ENCODE data around the gene LIMS2. TPM values are rescaled to one million over a fixed set of nuclear protein-coding genes. Genes with fewer than 3 reads are reported as not detected.
A peak's percentile ranks its signal among the peaks of the same experiment; 100 is the strongest.

Gene LIMS2
- total RNA-seq, 1 experiment from 2014 or later: 0.51 TPM

DNA sequence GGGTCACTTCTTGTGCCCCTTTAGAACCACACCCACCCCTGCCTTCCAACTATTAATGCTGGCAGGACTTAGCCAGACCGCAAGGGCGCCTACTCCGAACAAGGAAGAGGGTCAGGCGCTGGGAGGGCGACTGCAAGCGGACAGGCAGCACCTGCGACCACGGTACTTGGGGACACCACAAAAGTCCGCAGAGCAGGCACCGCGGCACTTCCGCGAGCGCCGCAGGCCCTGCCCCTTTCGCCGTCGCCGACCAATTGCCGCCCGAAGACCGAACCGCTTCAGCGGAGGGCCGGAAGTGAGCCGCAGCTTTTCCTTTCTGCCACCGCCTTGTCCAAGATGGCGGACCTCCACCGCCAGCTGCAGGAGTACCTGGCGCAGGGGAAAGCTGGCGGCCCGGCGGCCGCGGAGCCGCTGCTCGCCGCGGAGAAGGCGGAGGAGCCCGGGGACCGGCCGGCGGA lies 25.9 kb upstream of the LIMS2 start, which contains the start of gene SFT2D3:
TSS of gene SFT2D3 (plus strand) at position 305 of the 458 bp plus-strand sequence. CDS start at position 337, 32 bp downstream.
- peak; percentile 94 for DNase-seq (ENCODE audit: low read depth)

DNA sequence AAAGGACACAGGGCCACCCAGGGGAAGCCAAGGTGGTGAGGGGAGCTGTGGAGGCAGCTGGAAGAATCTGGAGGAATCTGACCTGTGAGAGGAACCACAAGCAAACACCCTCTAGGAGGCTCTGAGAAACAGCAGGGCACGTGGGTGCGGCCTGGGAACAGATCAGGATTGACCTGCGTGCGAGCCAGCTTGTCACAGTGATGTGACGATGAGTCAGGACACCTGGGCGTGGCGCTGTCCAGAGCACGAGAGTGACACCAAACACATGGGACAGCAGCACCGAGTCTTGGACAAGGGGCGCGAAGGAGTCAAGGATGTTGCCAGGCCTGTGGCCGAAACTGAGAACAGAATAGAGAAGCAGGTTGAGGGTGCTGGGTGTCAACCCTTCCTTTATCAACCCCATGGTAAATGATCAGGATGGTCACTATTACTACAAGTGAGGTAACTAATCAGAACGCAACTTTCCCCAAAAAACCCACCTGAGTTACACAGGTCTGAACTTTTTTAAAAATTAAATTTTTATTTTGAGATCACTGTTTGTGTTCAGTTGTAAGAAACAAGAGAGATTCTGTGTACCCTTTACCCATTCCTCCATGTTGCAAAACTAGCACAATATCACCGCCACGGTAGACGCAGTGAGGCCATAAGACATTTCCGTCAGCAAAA lies 25.3 kb upstream of the LIMS2 start:
- peak; percentile 37 for DNase-seq (ENCODE audit: low read depth)

DNA sequence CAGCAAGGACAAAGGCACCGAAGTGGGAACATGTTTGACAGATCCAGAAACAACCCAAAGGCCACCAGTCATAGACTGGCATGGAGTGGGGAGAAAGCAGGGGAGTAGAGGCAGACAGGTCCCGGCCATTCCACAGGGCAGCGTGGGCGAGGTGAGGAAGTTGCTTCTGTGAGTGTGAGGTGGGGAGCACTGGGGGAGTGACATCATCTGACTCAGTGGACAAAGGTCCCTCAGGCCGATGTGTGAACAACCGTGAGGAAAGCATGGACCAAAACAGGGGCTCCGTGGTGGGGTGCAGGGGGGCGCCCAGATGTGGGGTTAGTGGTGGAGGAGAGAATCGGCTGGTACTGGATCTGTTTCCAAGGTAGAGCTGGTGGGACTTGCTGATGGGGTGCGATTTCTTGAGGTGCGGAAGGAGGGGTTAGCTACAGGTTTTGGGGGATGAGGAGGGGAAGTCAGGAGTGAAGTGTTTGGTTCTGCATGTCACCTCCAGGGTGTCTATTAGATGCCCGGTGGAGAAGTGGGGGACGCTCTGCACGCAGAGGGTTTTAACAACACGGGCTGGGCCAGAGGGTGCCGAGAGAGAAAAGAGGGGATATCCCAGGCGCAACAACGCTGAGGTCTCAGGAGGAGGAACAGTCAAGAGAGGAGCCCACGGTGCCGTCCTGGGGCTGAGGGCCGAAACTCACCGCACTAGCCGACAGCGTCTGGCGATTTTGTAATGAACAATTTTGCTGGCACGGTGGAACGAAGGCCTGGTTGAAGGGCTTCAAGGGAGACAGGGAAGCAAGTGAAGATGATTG lies 23.4 kb upstream of the LIMS2 start:
- no peak for DNase-seq (ENCODE audit: low read depth)

DNA sequence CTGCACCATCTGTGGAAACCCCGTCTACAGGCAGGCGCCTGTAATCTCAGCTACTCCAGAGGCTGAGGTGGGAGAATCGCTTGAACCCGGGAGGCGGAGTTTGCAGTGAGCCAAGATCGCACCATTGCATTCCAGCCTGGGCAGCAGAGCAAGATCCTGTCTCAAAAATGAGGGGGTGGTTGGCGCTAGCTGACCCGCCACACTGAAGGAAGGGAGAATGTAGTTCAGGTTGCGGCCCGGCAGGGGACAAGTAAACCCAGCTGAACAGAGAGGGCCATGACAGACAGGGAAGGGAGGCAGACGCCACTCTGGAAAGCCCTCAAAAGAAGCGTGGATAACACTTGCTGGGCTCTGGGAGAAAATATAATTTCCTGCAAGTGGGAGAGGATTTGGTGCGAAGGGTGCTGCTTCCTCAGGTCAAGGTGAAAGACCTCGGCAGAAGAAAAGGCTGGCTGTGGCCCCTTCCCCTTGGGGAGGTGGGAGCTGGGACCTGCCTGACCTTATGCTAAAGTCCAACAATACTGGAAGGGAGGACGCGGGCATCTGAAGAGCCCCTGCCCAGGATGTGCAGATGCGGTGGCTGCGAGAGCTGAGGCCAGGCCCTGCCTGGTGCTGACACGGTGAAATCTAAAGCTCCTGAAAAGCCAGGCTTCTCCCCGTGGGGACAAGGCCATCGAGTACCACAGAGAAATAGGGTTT lies 22.3 kb upstream of the LIMS2 start:
- DNase-seq (ENCODE audit: low read depth): no peak

DNA sequence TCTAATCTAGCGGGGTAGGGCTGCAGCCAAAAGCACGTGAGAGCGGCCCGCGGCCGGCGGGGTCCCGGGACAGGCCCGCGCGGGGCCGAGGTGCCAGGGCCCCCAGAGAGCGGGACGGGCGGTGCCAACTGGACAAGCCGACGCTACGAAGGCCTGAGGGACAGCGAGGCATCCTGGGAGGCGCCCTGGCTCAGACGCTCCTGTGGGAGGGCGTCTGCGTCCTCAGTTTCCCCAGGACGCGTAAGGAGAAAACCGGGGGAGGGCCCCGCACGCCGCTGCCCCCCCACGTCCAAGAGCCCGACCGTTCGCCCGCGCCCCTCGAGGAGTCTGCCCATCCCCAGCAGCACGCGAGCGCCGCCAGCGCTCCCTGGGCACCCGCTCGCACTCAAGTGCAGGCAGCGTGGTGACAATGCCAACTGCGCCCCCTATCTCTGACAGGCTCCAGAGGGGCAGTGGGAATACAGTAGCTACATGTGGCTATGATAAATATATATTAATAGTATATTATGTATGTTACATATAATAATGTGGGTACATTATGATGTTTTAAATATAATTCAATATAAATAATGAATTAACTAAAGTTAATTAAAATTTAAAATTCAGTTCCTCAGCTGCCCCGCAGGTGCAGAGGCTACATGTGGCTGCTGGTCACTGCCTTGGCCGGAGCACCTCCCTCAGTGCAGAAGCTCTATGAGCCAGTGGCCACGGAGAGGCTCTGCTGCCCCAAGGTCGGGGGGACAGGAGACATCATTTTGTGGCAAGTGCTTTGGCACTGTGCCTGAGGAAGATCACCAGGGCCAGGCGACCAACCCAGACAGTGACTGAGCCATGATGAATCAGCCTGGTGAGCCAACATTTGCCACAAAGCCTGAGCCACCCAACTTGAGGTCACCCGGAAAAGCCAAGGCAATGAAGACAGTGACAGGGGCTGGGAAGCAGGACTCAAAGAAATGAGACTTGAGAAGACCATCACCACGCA lies 20.5 kb upstream of the LIMS2 start:
- peak; percentile 70 for DNase-seq (ENCODE audit: low read depth)

DNA sequence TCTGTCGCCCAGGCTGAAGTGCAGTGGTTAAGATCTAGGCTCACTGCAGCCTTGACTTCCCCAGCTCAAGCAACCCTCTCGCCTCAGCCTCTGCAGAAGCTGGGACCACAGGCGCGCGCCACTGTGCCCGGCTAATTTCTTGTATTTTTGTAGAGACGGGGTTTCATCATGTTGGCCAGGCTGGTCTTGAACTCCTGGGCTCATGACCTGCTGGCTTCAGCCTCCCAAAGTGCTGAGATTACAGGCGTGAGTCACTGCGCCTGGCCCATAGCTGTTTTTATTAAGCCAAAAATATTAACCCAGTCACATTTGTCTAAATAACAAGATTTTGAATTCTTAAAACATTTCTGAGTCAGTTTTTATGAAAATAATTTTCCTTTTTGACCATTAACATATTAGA lies 19.7 kb upstream of the LIMS2 start:
- DNase-seq (ENCODE audit: low read depth): no peak

DNA sequence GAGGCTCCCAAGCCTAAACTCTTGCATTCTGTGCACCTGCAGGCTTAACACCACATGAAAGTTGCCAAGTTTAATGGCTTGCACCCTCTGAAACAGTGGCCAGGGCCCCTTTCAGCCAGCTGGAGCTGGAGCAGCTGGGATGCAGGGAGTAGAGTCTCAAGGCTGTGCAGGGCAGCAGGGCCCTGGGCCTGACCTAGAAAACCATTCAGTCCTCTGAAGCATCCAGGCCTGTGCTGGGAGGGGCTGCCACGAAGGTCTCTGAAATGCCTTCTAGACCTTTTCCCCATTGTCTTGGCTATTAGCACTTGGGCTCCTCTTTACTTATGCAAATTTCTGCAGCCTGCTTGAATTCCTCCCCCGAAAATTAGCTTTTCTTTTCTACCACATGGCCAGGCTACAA lies 15.4 kb upstream of the LIMS2 start:
- DNase-seq (ENCODE audit: low read depth): no peak

DNA sequence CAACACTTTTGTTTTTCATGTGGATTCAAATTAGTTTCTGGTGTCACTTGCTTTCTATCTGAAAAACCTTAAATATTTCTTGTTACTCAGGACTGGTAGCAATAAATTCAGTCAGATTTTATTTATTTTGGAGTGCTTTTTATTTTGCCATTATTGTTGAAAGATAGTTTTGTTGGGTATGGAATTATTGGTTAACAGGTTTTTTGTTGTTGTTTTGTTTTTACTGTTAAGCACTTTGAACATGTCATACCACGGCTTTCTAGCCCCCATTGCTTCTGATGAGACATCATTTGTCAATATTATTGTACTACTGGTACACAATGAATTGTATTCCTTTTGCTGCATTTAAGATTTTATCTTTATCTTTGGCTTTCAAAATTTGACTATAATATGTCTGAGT lies 13.1 kb upstream of the LIMS2 start:
- no peak for DNase-seq (ENCODE audit: low read depth)

DNA sequence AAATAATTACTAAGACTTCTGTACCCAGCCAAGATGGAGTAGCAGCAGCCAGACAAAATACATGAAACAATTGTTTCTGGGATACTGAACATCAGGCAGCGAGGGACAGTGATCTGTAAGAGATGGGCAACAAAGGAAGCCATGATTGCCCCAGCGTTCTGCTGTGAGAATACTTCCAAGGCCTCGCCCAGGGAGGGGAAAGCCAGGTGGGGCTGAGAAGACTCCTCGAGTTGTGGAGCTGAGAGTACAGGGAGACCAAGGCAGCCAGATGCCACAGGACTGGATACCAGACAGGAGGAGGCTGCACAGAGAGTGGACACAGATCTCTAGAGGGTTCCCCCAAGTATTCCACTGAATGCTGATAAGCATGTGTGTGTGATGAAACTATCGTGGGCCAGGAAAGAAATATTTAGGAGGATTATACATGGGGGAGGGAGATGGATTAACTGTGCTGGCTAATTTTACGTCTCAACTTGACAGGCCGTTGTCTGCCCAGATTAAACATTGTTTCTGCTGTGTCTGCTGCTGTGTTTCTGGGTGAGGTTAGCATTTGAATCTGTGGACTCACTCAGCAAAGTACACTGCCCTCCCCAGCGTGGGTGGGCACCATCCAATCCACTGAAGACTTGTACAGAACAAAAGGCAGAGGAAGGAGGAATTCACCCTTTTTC lies 10.2 kb upstream of the LIMS2 start:
- no peak for DNase-seq (ENCODE audit: low read depth)

DNA sequence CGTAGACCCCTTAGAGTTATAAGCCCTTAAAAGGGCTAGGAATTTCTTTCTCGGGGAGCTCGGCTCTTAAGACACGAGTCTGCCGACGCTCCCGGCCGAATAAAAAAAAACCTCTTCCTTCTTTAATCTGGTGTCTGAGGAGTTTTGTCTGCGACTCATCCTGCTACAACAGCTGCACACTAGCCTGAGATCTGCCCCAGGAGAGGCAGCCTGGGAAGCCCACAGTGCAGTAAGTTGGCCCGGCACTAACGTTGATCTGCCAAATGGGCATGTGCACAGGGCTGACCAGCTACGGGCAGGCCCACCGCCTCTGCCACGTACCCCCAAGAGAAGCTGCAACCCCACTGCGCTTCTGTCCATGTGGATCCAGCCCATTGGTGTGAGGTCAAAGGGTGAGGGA lies 8.4 kb upstream of the LIMS2 start:
- peak; percentile 35 for DNase-seq (ENCODE audit: low read depth)

DNA sequence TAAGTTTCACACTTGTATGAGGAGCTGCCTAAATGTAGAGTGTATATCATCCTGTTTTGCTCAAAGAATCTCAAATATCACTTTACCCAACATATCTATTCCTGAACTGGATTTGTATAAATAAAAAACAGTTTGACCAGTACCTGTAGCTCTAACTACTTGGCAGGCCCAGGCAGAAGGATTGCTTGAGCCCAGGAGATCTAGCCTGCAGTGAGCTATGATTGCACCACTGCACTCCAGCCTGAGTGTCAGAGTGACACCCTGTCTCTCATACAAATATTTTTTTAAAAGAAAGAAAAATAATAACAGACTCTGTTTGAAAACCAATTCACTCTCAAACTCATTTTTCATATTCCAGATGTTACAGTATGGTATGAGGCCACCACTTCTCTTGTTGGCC lies 7.7 kb upstream of the LIMS2 start:
- DNase-seq (ENCODE audit: low read depth): no peak

DNA sequence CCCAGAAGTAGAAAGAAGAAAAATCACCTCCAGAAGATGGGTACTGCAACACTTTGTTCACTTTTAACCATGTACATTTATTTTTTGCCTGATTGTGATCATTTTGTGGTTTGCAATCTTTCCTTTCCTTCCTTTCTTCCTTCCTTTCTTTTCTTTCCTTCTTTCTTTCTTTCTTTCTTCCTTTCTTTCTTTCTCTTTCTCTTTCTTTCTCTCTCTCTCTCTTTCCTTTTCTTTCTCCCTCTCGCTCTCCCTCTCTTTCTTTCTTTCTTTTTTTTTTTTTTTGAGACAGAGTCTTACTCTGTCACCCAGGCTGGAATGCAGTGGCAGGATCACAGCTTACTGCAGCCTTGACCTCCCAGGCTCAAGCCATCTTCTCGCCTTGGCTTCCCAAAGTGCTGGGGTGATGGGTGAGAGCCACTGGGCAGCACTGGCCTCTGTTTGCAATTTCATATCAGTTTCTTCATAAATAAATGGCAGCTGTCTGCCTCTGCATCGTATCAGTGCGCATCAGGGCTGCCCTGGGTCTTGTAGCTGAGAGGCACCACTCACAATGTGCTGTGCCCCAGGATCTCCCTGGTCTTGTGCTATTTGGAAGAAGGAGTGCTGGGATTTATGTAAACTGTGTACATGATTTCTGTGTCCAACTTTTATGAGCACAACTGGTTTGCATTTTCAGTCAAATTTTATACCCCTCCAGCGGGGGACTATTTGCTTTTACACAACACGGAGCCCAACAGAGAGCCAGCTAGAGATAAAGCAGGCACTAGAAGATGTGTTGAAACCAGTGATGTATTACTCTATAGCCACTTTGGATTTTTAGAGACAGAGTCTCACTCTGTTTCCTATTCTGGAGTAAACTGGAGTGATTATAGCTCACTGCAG lies 6.9 kb upstream of the LIMS2 start:
- no peak for DNase-seq (ENCODE audit: low read depth)

DNA sequence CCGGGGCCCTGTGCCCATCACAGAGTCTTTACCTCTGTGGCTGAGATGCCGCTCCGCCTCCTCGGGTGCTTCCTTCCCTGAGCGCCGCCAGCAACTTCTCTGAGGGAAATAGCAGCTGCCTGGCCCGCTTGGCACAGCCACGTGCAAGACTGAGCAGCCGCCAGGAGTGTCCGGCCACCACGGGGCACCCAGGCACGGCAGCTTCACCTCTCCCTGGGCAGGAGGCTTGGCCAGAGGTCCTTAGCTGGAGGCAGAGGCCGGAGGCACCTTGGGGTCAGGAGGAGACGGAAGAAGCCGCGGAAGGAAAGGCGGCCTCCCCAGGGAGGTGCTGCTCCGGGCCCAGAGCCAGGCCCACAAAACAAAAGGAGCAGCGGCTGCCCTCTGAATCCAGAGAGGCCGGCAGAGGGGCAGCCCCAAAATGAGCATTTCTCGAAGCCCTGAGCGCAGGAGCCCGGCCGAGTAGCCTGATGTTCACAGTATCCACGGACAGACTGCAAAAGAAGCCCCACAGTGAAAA lies 6.0 kb upstream of the LIMS2 start:
- DNase-seq (ENCODE audit: low read depth): no peak

DNA sequence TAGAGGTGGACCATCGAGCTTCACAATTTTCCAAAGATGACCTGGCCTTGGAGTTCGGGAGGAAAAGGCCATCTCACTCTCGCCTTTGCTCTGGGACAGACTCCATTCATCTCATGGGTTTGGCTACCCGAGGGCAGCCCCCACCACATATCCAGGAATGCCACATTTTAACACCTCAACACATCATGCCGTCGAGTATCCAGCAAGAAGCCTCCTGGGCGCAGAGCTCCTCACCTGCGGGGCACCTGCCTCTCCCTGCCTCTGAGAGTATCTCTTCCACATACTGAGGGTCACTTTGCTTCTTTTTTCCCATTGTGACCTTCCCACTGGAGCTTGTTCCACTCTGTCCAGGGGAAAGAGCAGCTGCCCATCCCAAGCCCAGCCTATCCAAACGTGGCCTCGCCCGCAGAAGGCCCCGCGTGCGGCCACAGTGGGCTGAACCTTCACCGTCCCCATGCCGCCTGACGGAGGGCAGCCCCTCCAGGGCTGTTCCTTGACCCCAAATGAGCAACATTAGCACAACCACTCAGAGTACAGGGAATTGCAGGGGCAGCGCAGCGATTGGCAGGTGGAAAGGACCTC lies 5.5 kb upstream of the LIMS2 start:
- no peak for DNase-seq (ENCODE audit: low read depth)

DNA sequence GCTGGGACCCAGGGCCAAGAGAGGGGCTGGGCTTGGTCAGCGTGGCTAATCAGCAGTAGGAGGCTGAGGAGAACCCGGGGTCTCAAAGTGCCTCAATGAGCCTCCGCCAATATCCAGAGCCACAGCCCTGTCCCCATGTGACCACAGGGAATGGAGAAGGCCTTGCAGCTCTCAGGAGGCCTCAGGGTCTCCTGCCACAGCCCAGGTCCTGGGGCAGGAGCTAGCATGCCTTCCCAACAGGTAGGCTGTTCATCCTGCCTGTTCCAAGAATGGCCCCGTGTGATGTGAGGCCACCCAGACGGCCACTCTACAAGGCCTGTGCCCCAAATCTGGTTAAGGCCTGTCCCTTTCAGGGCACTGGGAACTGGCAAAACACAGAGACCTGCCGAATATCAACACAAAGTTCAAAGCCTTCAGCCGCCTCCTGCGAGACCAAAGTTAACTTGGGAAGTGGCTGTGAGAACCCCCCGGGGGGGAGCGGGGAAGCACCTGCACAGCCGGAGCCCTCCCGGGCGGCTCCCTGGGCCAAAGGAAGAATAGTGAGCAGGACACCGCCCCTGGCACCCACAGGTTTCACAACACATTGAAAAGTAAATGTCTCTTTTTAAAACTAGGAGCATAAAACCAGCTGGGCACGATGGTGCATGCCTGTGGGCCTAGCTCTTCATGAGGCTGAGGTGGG lies 4.5 kb upstream of the LIMS2 start:
- no peak for DNase-seq (ENCODE audit: low read depth)

DNA sequence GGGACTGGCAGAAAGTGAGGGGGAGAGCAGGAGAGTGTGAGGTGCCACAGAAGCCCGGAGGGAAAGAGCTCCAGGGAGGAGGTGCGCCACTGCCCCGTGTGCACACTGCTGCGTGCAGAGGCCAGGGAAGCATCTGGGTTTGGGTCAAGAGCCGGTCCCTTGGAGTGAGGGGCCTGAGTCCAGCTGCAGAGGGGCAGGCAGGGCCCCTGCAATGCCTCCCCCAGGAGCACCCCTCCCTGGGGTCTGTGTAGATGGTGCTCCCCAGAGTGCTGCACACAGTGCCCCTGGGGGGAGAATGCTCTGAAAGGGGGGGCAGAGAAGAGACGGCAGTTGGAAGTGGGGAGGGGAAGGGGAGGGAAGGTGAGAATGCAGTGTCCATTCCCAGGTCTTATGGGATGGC lies 3.7 kb upstream of the LIMS2 start:
- no peak for DNase-seq (ENCODE audit: low read depth)

DNA sequence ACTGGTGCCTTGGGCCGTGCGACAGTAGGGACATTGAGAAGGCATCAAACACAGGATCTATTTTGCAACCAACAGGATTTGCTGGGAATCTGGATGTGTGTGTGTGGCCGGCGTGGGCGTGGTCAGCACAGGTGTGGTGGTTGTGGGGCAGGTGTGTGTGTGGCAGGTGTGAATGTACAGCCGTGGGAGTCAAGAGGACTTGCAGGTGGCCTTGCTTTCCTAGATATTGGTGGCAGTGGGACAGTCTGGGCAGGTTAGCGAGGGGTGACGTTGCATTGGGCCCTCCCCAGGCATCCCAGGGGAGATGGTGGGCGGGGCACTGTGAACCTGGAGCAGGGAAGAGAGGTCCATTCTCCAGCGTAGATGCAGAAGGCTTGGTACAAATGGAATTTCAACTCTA lies 3.2 kb upstream of the LIMS2 start:
- DNase-seq (ENCODE audit: low read depth): no peak

DNA sequence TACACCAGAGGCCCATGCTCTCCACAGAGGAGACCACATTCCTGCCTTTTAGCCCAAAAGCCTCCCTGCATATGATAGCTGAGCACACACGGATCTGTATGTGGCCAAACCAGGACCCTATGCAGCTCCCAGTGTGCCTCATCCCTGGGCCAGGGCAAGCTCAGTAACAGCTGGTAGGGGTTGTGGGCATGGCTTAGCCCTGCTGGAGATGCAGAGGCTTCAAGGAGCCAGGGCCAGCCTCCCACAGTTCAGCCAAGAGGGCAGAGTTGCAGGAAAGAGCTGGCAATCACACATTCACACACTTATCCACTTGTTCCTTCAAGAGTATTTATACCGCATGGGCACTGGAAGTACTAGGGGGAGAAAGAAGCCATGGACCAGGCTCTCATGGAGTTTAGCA lies 1.6 kb upstream of the LIMS2 start:
- DNase-seq (ENCODE audit: low read depth): no peak
